Fibroblast of upper back skin (primary cell): ENCODE measurements around the gene BCL7C.
"Not testable (repeated sequence)": the region's sequence is repeated elsewhere in the genome, so short reads cannot be mapped to it uniquely, and the experiment has no call there.

Experiments
- DNase-seq: peaks from one replicate; pipeline ENCODE4 v3.0.0-alpha.2; 2013

Gene BCL7C

DNA sequence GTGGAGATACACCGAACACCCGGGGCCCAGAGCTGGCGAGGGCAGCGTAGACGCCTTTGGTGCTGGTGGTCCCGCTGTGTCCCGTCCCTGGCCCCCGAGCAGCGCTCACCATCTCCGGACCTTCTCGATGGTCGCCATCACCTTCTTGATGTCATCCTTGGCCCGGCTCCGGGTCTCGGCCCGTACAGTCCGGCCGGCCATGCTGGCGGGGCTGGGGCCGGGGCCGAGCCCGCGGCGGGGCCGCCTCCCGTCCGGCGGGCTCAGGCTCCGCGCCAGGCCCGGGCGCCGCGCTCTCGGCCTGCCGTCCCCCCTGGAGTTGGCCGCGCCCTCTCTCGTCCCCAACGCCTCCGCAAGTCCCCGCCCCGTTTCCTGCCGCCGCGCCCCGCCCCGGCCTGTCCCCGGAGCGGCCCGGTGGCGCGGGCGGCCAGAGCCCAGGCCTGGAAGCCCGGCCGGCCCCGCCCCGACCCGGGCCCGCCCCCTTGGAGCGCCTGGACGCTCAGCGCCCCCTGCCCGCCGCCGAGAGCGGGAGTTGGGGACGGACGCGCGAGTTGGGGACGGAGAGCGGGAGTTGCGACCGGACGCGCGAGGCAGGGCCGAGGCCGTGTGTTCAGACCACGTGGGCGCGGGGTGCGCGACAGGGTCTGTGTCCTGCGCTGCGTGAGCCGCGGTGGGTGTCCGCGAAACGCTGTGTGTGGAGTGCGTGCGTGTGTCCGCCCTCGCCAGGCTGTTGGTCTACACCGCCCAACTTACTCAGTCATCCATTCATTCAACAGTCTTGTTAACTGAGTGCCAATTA lies at the start of gene BCL7C:
Gene BCL7C (minus strand): TSS at position 334 of the 796 bp plus-strand sequence. CDS start 133 bp downstream, at position 201.
- peak; percentile 87 for DNase-seq

GRCh38 chr16:30942426-30942806 lies 48.5 kb upstream of the BCL7C start:
- no peak for DNase-seq

- DNase-seq, result peak; percentile 52
Observed at GRCh38 chr16:30941600-30942425, 47.9 kb upstream of the BCL7C start.

DNA sequence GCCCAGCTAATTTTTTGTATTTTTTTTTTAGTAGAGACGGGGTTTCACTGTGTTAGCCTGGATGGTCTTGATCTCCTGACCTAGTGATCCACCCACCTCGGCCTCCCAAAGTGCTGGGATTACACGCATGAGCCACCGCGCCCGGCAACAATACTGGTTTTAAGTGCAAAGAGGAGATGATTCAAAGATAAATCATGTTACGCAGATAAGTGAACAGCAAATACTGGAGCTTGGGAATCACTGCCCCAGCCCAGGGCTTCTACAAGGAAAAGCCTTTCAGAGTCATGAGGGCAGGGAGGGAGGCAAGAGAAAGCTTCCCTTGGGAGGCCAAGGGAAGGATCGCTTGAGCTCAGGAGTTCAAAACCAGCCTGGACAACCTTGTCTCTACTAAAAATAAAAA lies 45.7 kb upstream of the BCL7C start:
- not testable (repeated sequence) for DNase-seq

- DNase-seq, result no peak
Observed at GRCh38 chr16:30937692-30938091, 43.8 kb upstream of the BCL7C start.

DNA sequence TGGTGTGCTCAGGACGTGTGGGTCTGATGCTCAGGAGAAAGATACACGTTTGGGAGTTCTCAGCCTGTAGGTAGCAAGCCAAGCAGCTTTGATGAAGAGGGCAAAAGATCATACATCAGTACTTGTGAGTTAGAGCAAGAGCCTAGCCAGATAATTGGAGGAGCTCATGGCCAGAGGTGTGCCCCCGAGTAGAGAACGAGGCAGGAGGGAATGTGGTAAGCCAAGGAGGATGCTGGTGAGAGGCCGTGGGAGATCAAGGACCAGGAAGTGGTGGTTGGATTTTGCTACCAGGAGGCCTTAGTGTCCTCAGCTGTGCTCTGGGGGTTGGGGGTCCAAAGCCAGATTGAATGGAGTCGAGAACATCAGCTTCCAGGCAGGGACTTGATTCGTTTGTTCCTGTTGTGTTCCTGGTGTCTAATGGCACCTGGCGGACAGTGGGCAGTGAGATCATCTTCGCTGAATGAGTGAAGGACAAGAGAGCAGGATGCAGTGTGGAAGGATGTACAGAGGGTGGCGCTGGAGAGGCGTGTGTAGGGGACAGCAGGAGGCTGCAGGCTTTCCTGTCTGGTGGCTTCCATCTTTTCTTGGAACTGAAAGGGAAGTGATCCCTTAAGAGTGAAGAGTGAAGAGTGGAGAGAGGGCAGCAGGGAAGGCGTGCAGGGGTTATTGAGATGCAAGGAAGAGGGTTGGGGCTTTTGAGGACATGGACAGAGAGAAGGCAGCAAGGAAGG lies 41.1 kb upstream of the BCL7C start:
- peak; percentile 19 for DNase-seq

GRCh38 chr16:30931068-30931650 lies 37.3 kb upstream of the BCL7C start:
- no peak for DNase-seq

GRCh38 chr16:30930160-30930571 lies 36.3 kb upstream of the BCL7C start:
- DNase-seq, result no peak

- DNase-seq, result no peak
Observed at GRCh38 chr16:30929167-30929566, 35.3 kb upstream of the BCL7C start.

GRCh38 chr16:30928390-30928789 lies 34.5 kb upstream of the BCL7C start:
- DNase-seq, result no peak

GRCh38 chr16:30927789-30928378 lies 34.0 kb upstream of the BCL7C start:
- DNase-seq, result peak; percentile 20

GRCh38 chr16:30926937-30927788 lies 33.3 kb upstream of the BCL7C start:
- DNase-seq, result no peak

DNA sequence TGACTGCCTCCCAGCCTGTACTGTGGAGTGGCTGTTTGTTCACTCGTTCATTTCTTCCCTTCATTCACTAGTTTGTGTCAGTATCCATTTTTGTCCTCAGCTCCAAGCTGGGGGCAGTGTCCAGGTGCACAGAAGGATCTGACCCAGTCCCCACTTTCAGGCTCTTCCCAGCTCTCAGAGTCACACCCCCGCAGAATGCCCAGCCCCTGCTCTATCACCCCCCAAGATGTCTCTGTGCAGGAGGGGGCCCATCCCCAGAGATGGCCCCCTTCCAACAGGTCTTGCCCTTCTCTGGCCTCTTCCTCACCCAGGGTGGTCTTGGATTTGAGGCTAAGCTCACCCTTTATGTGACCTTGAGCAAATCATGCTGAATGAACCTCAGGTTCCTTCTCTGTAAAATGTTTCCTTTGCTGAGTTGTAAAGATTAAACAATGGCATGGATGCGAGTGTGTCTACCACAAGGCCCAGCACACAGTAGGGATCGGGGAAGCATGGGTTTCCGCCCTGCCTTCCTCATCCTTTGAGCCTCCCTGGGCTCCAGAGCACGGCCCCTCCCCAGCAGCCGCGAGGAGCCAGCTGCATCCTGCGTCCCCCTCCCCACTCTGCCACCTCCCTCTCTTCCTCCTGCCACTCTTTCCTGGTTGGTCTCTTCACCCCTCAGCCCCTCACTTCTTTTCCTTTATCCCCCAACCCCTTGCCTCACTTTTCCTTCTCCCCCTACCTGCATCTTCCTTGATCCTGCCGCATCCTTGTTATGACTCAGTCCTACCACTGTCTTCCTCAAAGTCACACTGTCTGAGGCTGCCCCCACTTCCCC lies 32.3 kb upstream of the BCL7C start:
- no peak for DNase-seq

- no peak for DNase-seq
Observed at GRCh38 chr16:30925632-30925987, 31.7 kb upstream of the BCL7C start.

GRCh38 chr16:30924913-30925631 lies 31.2 kb upstream of the BCL7C start:
- no peak for DNase-seq

DNA sequence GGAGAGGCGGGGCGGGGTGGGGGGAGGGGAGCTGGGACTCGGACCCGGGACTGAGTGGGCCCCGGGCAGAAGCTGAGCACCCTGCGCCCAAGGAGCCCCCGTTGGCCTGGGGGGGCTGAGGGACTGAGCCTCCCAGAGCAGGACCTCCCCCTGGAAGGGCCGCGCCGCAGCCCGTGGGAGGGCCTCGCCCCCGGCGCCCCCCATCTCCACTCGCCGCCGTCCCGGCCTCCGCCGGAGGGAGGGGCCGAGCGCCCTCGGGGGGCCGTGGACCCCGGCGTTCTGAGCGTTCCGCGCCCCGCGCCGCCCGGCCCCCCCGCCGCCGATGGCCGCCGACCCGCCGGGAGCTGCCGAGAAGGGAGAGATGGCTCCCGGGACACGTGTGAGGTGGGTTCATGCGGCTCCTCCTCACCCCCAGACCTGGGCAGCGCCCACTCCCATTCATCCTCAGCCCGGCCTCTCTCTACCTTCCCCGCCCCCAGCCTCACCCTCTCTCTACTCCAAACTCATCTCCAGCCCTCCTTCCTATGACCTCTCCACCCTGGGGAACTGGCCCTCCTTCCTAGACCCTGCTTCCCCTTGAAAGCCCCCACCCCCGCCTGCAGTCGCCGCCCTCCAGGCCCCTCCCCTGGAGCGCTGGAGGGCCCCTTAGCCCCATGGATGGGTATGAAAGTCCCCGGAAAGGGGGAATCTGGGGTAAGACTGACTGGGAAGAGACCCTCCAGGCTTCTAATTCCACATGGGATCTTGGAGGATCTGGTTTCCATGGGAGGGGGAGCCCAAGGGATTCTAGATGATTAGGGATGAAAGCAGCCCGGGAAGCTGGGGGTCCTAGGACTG lies 30.4 kb upstream of the BCL7C start:
- DNase-seq, result no peak

- DNase-seq, result no peak
Observed at GRCh38 chr16:30923554-30924075, 29.7 kb upstream of the BCL7C start, which contains the start of gene FBXL19. Gene FBXL19 (plus strand): TSS chr16:30923572. CDS start chr16:30925755, 2,183 bp downstream.

DNA sequence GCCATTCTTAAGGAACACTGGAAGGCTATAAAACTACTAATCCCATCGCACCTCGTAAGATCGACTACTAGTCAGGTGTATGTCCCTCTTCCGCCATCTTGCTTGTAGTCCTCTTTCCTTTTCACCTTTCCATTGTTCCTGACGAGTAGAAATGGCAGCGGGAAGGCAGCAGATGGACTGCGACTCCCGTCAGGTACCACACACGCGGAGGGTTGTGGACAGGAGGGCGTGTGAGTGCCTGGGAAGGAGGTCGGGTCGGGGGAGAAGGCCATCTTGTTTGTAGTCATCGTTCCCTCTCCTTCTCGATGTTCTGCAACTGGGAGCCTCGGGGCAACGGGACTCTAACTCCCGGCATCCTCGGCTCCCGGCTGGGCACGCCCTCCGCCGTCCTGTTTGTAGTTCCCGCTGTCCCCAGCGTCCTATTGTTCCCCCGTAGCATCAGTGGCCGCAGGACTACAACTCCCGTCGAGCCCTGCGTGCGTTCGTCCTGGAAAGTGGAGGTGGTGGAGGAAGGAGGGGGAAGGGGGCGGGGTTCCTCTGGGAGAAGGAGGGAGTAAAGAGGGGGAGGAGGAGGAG lies 29.2 kb upstream of the BCL7C start:
- DNase-seq, result peak; percentile 100
